HG02852 (cell line): Measurements from ENCODE around the gene NENF.
"Not testable (repeated sequence)": the region's sequence is repeated elsewhere in the genome, so short reads cannot be mapped to it uniquely, and the experiment has no call there.

Experiments
- ATAC-seq: cut with Tn5 transposase; IDR thresholded peaks from one replicate; pipeline ENCODE4 v1.9.1; 2021; ENCODE audit warnings: mild to moderate bottlenecking, moderate library complexity; ENCODE audit not compliant: unreplicated experiment

NENF gene

GRCh38 chr1:212458817-212459216 lies 26.1 kb downstream of the NENF start:
- no peak for ATAC-seq

- no peak for ATAC-seq
These were observed 26.9 kb downstream of the NENF start for GRCh38 chr1:212459656-212460055.

DNA sequence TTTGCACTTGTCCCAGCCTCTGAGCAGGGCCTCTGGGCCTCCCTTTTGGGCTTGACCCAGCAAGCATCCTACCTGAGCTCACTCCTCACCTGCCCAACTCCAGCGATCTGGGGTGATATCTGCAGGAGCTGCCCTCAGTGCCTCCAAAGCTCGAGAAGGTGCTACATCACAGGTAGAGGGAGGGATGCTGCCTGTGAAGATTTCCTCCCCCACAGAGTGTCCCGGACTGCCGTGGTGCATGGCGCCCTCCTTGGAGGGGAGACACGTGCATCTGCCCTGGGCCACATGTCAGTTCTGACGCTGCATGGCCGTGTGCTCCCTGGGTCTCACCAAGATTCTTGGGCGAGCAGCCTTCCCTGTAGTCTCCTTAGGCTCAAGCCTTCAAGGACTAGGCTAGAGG lies 27.7 kb downstream of the NENF start:
- no peak for ATAC-seq

- ATAC-seq: no peak
These were observed 29.4 kb downstream of the NENF start for GRCh38 chr1:212461916-212462660.

DNA sequence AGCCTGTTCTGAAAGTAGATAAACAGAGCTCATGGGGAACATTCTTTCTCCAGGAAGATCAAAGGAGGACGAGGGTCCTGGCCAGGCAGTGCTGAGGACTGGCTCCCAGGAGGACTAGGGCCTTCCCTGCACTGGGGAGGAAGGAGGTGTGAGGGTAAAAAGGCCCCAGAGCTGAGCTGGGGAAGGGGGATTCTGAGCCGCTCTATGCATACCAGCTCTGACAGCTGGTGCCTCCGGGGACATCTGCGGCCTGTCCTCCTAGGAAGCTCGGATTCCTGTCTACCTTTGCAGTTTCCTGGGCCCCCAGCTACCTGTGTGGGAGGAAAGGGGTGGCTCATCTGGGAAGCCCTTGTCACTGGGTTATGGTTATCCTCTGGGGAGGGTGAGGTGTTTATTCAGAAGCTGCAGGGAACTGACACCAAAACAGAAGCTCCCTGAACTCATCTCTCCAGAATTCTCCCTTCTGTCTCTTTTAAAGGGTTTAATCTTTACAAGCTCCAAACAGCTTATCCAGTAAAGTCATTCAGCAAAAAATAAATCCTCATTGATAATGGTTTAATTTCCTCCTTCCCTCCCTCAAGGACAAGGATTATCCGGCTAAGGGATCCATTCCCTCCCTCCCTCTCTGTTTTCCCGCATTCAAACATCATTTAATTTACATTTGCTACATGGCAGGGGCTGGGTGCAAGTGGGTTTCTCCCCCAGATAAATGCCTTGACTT lies 31.0 kb downstream of the NENF start:
- ATAC-seq: no peak

- no peak for ATAC-seq
These were observed 32.6 kb downstream of the NENF start for GRCh38 chr1:212465311-212465710.

- ATAC-seq: no peak
These were observed 33.7 kb downstream of the NENF start for GRCh38 chr1:212466437-212466836.

- no peak for ATAC-seq
These were observed 34.4 kb downstream of the NENF start for GRCh38 chr1:212466898-212467650.

DNA sequence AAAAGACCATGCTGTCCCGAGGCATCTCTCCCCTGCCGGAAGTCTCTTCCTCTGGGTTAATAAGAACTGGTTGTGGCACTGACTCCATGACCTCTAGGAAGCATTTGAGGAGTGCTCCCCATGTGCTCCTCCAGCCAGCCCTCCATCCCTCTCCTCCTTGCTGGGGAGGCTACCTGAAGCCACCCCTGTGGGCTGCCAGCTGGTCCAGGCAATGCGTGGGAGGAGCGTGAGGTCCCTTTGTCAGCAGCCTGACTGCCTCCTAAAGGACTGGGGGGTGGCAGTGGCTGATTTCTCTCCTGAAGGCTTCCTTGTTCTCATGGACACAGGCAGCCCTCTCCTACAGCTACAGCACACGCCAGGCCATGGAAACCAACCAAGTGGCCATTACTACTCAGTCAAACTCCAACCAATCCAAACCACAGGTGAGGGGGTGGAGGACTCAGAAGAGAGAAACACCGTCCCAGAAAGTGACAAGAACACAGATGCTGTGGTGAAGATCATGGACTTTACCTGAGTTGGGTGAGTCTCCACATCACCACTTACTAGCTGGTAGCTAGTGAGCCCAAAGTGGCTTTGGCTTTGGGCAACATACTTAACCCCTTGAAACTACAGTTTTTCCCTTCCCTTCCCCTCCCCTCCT lies 35.2 kb downstream of the NENF start:
- ATAC-seq: no peak

- ATAC-seq: no peak
These were observed 37.3 kb downstream of the NENF start for GRCh38 chr1:212470059-212470458.

- no peak for ATAC-seq
These were observed 38.6 kb downstream of the NENF start for GRCh38 chr1:212471286-212471685.

DNA sequence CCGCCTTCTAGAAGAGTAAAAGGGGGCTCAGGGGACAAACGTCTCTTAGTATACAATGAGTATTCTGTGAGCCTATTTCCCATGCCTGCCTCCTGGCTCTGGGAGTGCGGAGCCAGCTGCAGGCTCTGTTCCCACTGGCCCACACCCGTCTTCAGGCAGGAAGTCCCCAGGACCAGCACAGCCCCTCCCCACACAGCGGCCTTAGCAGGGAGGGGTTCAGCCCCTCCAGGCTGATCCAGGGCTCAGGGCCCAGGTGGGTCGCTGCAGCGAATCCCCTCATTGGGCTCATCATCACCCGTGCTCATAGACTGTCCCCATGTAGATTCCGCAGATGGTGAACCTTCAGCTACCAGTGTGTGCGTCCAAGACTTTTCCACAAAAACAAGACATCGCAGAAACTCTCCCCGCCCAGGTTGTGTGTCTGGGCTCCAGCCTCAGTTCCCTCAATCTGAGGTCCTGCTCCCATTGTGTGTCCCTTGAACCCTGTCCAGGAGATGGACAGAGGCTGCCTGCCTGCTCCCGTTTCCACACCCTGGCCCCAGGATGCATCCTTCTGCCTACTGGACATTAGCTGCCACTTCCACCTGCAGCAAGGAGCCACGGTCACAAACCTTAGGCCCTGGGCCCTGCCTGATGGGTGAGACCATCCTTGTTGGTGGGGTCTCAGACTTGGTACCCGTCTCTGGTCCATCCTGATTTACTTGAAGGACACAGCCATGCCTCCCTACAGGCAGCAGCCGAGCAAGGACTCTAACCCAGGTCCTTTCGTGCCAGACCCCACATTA lies 39.4 kb downstream of the NENF start:
- ATAC-seq: no peak

DNA sequence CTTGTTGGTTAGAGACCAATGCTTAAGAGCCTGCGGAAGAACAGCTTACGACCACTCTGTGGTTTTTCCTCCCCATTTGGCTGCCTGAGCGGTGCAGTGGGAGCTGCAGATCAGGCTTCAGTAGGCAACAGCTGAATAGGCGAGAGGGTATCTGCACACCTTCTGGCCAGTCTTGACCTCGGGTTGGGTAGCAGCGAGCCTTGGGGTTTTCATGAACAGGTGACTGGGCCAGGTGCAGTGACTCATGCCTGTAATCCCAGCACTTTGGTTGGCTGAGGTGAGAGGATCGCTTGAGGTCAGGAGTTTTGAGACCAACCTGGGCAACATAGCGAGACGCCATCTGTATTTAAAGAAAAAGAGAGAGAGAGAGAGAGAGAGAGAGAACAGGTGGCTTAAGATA lies 41.0 kb downstream of the NENF start:
- no peak for ATAC-seq

- no peak for ATAC-seq
These were observed 42.4 kb downstream of the NENF start for GRCh38 chr1:212475151-212475550.

DNA sequence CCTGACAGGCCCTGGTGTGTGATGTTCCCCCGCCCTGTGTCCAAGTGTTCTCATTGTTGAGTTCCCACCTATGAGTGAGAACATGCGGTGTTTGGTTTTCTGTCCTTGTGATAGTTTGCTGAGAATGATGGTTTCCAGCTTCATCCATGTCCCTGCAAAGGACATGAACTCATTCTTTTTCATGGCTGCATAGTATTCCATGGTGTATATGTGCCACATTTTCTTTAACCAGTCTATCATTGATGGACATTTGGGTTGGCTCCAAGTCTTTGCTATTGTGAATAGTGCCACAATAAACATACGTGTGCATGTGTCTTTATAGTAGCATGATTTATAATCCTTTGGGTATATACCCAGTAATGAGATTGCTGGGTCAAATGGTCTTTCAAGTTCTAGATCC lies 43.1 kb downstream of the NENF start:
- ATAC-seq: not testable (repeated sequence)

GRCh38 chr1:212477014-212477679 lies 44.4 kb downstream of the NENF start:
- peak; percentile 91 for ATAC-seq

GRCh38 chr1:212477680-212478466 lies 45.2 kb downstream of the NENF start:
- ATAC-seq: no peak

DNA sequence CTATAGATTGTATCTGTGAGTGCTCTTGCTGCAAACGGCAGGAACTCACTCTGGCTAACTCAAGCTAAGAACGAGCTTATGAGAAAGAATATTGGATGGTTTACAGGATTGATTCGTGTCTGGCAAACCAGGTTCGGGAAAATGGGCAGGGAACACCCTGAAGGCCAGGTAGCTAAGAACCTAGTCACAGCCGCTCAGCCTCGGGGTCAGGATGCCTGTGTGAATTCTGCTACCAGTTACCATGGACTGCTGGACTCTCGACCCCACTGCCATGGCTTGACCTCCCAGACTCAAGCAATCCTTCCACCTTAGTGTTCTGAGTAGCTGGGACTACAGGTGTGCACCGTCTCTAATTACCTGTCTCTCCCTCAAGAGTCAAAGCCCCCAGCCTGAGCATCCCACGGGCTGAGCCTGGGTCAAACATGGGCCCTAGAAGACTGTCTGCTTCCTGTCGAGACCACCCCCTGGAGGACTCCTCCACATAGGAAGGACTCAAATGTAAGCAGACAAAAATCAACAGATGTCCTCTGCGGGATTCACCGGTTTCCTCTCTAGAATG lies 45.8 kb downstream of the NENF start:
- ATAC-seq: no peak

DNA sequence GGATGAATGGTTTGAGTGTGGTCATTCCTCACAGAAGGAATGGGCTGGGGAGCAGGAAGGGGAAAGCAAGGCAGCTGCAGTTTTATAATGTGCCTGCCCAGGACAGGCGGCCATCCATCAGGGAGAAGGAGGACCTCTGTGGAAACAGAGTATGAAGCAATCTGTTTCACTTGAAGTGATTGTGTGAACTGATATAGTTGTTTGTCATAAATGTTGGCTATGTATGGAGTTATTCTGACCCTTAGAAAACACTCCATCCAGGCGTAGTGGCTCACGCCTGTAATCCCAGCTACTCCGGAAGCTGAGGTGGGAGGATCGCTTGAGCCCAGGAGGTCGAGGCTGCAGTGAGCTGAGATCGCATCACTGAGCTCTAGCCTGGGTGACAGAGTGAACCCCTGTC lies 46.5 kb downstream of the NENF start:
- no peak for ATAC-seq
